Liver (tissue), 9 donors: Measurements from ENCODE around the gene NMNAT2. TPM values are rescaled to one million over a fixed set of nuclear protein-coding genes. Genes with fewer than 3 reads are reported as not detected.

ENCODE experiments used
- DNase-seq: peaks from one replicate; pipeline ENCODE4 v3.0.0-alpha.2; 2017; ENCODE audit warnings: low spot score
- H3K27ac ChIP-seq, 2 donors: one replicate each; pipeline ENCODE4 v1.7.0; 2013; ENCODE audit warnings: inconsistent platforms in 2 of 2, low read length in 2 of 2, control low read depth in 1 of 2, low read depth in 1 of 2, mild to moderate bottlenecking in 1 of 2
- H3K27me3 ChIP-seq, 4 donors: one replicate each; pipeline versions ENCODE4 v1.6.1 to v1.7.0; 2013; ENCODE audit warnings: low read length in 3 of 4, inconsistent platforms in 1 of 4, mild to moderate bottlenecking in 1 of 4, moderate library complexity in 1 of 4; ENCODE audit not compliant: control insufficient read depth in 4 of 4, insufficient read depth in 4 of 4
- H3K36me3 ChIP-seq, 4 donors: one replicate each; pipeline versions ENCODE4 v1.6.1 to v1.7.0; 2013; ENCODE audit warnings: low read length in 3 of 4, mild to moderate bottlenecking in 3 of 4, low read depth in 1 of 4, moderate library complexity in 1 of 4; ENCODE audit not compliant: control insufficient read depth in 4 of 4, insufficient read depth in 3 of 4
- H3K4me1 ChIP-seq, 4 donors: one replicate each; pipeline versions ENCODE4 v1.6.1 to v1.7.0; 2013; ENCODE audit warnings: low read length in 3 of 4, mild to moderate bottlenecking in 3 of 4, moderate library complexity in 1 of 4; ENCODE audit not compliant: control insufficient read depth in 4 of 4, insufficient read depth in 4 of 4
- H3K4me3 ChIP-seq, 3 donors: one replicate each; pipeline versions ENCODE4 v1.6.1 to v1.7.0; 2013; ENCODE audit warnings: low read length in 3 of 3, control low read depth in 1 of 3, low read depth in 1 of 3, mild to moderate bottlenecking in 1 of 3
- H3K9ac ChIP-seq, 2 donors: one replicate each; pipeline ENCODE4 v1.7.0; 2013; ENCODE audit warnings: low read length in 2 of 2, mild to moderate bottlenecking in 2 of 2, moderate library complexity in 2 of 2, control low read depth in 1 of 2, low read depth in 1 of 2
- H3K9me3 ChIP-seq, 4 donors: one replicate each; pipeline versions ENCODE4 v1.6.1 to v1.7.0; 2013; ENCODE audit warnings: low read length in 3 of 4; ENCODE audit not compliant: control insufficient read depth in 4 of 4
- CTCF ChIP-seq: fragments of 150-350 bp; IDR thresholded peaks from 2 replicates; pipeline ENCODE4 v1.5.1; 2017; ENCODE audit warnings: improper control_type of control experiment, low read depth, low read length; ENCODE audit not compliant: missing input control
- EGR1 ChIP-seq, 2 donors: IDR thresholded peaks; 2 replicates each; pipeline ENCODE4 v1.6.1; 2016 to 2018; ENCODE audit warnings: antibody characterized with exemption in 2 of 2, low read depth in 2 of 2
- FOXA1 ChIP-seq: IDR thresholded peaks from 2 replicates; pipeline ENCODE4 v1.6.1; 2016; ENCODE audit warnings: antibody characterized with exemption
- FOXA2 ChIP-seq: IDR thresholded peaks from 2 replicates; pipeline ENCODE4 v1.6.1; 2016; ENCODE audit warnings: antibody characterized with exemption
- GABPA ChIP-seq, 2 donors: IDR thresholded peaks in 1 of 2; conservative IDR thresholded peaks in 1 of 2; 2 replicates each; pipeline ENCODE4 v1.6.1; 2016; ENCODE audit warnings: antibody characterized with exemption in 2 of 2, mild to moderate bottlenecking in 1 of 2, moderate library complexity in 1 of 2
- HNF4A ChIP-seq, 2 donors: conservative IDR thresholded peaks; 2 replicates each; pipeline ENCODE4 v1.6.1; 2016; ENCODE audit warnings: antibody characterized with exemption in 2 of 2, mild to moderate bottlenecking in 2 of 2
- HNF4G ChIP-seq: IDR thresholded peaks from 2 replicates; pipeline ENCODE4 v1.6.1; 2016; ENCODE audit warnings: antibody characterized with exemption
- JUND ChIP-seq, 2 donors: IDR thresholded peaks; 2 replicates each; pipeline ENCODE4 v1.6.1; 2016; ENCODE audit warnings: antibody characterized with exemption in 2 of 2
- MAX ChIP-seq: IDR thresholded peaks from 2 replicates; pipeline ENCODE4 v1.6.1; 2016; ENCODE audit warnings: antibody characterized with exemption
- NR2F2 ChIP-seq: IDR thresholded peaks from 2 replicates; pipeline ENCODE4 v1.6.1; 2016; ENCODE audit warnings: antibody characterized with exemption
- RAD21 ChIP-seq, 2 donors: IDR thresholded peaks; 2 replicates each; pipeline ENCODE4 v1.6.1; 2016; ENCODE audit warnings: antibody characterized with exemption in 2 of 2, mild to moderate bottlenecking in 2 of 2
- REST ChIP-seq: IDR thresholded peaks from 2 replicates; pipeline ENCODE4 v1.6.1; 2016; ENCODE audit warnings: antibody characterized with exemption, mild to moderate bottlenecking
- RXRA ChIP-seq, 2 donors: IDR thresholded peaks; 2 replicates each; pipeline ENCODE4 v1.6.1; 2017 to 2018; ENCODE audit warnings: antibody characterized with exemption in 2 of 2, mild to moderate bottlenecking in 1 of 2
- SP1 ChIP-seq: IDR thresholded peaks from 2 replicates; pipeline ENCODE4 v1.6.1; 2018; ENCODE audit warnings: antibody characterized with exemption, mild to moderate bottlenecking
- TAF1 ChIP-seq: conservative IDR thresholded peaks from 2 replicates; pipeline ENCODE4 v1.6.1; 2016; ENCODE audit warnings: antibody characterized with exemption, mild to moderate bottlenecking
- YY1 ChIP-seq: IDR thresholded peaks from 2 replicates; pipeline ENCODE4 v1.6.1; 2016; ENCODE audit warnings: antibody characterized with exemption, mild to moderate bottlenecking
- ZBTB33 ChIP-seq: IDR thresholded peaks from 2 replicates; pipeline ENCODE4 v1.6.1; 2016; ENCODE audit warnings: antibody characterized with exemption
- WGBS: extraction: QIAGEN DNeasy Blood & Tissue Kit; methylation state at CpG from one replicate; pipeline ENCODE4 v1.1.7; 2013; 5-methylcytosine and 5-hydroxymethylcytosine counted together
- polyA plus RNA-seq, 2 donors: library from polyadenylated mRNA; stranded (reverse) in 1 of 2; unstranded in 1 of 2; fragments of 200-250 nt in 1 of 2; fragments of >200 nt in 1 of 2; fragmentation: Nextera tagmentation in 1 of 2; extraction: Ambion mirVana in 1 of 2; gene quantifications; one replicate each; pipeline versions ENCODE4 v1.2.1 to v1.2.3, GENCODE V29; 2013 to 2015
- total RNA-seq, 2 donors: library from RNA; depleted of rRNA; stranded (reverse); fragments of >200 nt; gene quantifications; one replicate each; pipeline ENCODE4 v1.2.3, GENCODE V29; 2014
- TF ChIP-seq, protein P1 (sequence below): IDR thresholded peaks from 2 replicates; pipeline ENCODE4 v1.6.1; 2016; ENCODE audit warnings: antibody characterized with exemption
- donor health status: healthy.
- donor health status: healthy.
- donor health status: healthy.
- donor health status: healthy.
- donor health status: healthy.

The NMNAT2 gene
- total and polyA plus RNA-seq, 4 donors = under 0.01 to 0.07 (median 0.05) TPM; not detected in 1

- TF ChIP-seq RXRA (IDR thresholded peaks at IDR 0.05) (no peak), SP1 (no peak), GABPA (IDR thresholded peaks at IDR 0.05 in 1 of 2, conservative IDR thresholded peaks at IDR 0.05 in 1 of 2) (no peak)
Measured at GRCh38 chr1:183443466-183443865, 25.3 kb upstream of the NMNAT2 start (continued).

DNA sequence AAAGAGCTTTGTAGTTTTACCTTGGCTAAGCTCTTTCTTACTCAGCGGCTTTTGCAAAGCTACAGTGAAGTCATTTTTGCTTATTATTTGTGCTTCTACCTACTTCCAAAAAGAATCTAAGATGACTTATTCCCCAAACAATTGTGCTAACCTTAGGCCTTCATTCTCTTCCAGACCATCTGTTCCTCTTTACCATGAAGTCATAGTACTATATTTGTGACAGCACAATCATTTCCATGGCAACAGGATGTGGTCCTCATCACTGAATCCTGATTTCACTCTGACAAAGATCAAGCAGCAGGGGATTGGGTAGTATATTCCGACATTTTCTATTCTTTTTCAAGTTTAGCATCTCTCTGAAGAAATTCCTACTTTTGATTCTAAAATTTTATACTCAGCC is 24.8 kb upstream of the NMNAT2 start:
- H3K4me1 ChIP-seq = no peaks in the 10 kb centered on the region
- no peak for DNase-seq
- no peak overlapping the region for H3K4me3 ChIP-seq
- H3K36me3 ChIP-seq = no peaks in the 10 kb centered on the region
- H3K27me3 ChIP-seq = no peaks in the 10 kb centered on the region
- no peaks in the 10 kb centered on the region for H3K9me3 ChIP-seq
- 98% methylated on average over 2 of the region's 2 CpGs for whole genome bisulfite sequencing
- H3K27ac ChIP-seq = no peak overlapping the region
- TF ChIP-seq FOXA1 (no peak), JUND (IDR thresholded peaks at IDR 0.05) (no peak), NR2F2 (no peak), FOXA2 (no peak), GABPA (IDR thresholded peaks at IDR 0.05 in 1 of 2, conservative IDR thresholded peaks at IDR 0.05 in 1 of 2) (no peak), RAD21 (IDR thresholded peaks at IDR 0.05) (no peak), TAF1 (no peak), ZBTB33 (no peak), HNF4G (no peak), HNF4A (conservative IDR thresholded peaks at IDR 0.05) (no peak), EGR1 (IDR thresholded peaks at IDR 0.05; ENCODE audit: low read depth in 2 of 2) (no peak), MAX (no peak), CTCF (no peak), RXRA (IDR thresholded peaks at IDR 0.05) (no peak), SP1 (no peak), YY1 (no peak)
- TF ChIP-seq, protein P1, sequence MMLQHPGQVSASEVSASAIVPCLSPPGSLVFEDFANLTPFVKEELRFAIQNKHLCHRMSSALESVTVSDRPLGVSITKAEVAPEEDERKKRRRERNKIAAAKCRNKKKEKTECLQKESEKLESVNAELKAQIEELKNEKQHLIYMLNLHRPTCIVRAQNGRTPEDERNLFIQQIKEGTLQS = no peak
- H3K9ac ChIP-seq = no peak overlapping the region

- H3K9me3 ChIP-seq = no peaks in the 10 kb centered on the region
- H3K27me3 ChIP-seq = no peaks in the 10 kb centered on the region
- 73% methylated on average over 2 of the region's 2 CpGs for WGBS
- no peak overlapping the region for H3K27ac ChIP-seq
- no peaks in the 10 kb centered on the region for H3K36me3 ChIP-seq
- no peak for DNase-seq
- no peak overlapping the region for H3K4me3 ChIP-seq
- H3K9ac ChIP-seq = no peak overlapping the region
- no peaks in the 10 kb centered on the region for H3K4me1 ChIP-seq
- TF ChIP-seq EGR1 (IDR thresholded peaks at IDR 0.05; ENCODE audit: low read depth in 2 of 2) (no peak), HNF4G (no peak), RAD21 (IDR thresholded peaks at IDR 0.05) (no peak), SP1 (no peak), RXRA (IDR thresholded peaks at IDR 0.05) (no peak), REST (no peak), TAF1 (no peak), FOXA1 (no peak), HNF4A (conservative IDR thresholded peaks at IDR 0.05) (no peak), GABPA (IDR thresholded peaks at IDR 0.05 in 1 of 2, conservative IDR thresholded peaks at IDR 0.05 in 1 of 2) (no peak), CTCF (no peak)
- TF ChIP-seq, protein P1 = no peak
Measured at GRCh38 chr1:183438060-183438459, 19.9 kb upstream of the NMNAT2 start.
